CD4-positive, alpha-beta T cell (primary cell): ENCODE results near the gene ARTN. TPM values are rescaled to one million over a fixed set of nuclear protein-coding genes. Genes with fewer than 3 reads are reported as not detected.

Experiments
- ATAC-seq: fragments of 200-7000 bp; cut with Tn5 transposase; one replicate; pipeline ENCODE4 v1.10.0; 2022; ENCODE audit warnings: mild to moderate bottlenecking; ENCODE audit not compliant: poor library complexity
- CTCF ChIA-PET: fragments of 350-600 bp; sonication (Branson Sonifier 250); formaldehyde crosslinking; loops from one replicate; lab custom pipeline; 2021; ENCODE audit warnings: antibody characterized with exemption, inconsistent platforms; lab: Charles Lee
- POLR2A ChIA-PET: fragments of 350-600 bp; sonication (Branson Sonifier 250); formaldehyde crosslinking; loops from one replicate; lab custom pipeline; 2021; ENCODE audit warnings: antibody characterized with exemption, inconsistent platforms; lab: Charles Lee
- DNase-seq, 14 experiments: peaks; one replicate each; pipeline ENCODE4 v3.0.0-alpha.2; 2013 to 2020; ENCODE audit warnings: mixed read lengths in 2 of 14
- H3K27ac ChIP-seq, 2 donors: one replicate each; pipeline versions ENCODE4 v1.5.1 to v1.7.0; 2013; ENCODE audit warnings: low read length in 2 of 2, low read depth in 1 of 2, mild to moderate bottlenecking in 1 of 2
- H3K27me3 ChIP-seq, 2 experiments: 1 replicate in 1 of 2; 2 replicates in 1 of 2; pipeline versions ENCODE4 v1.6.1 to v1.7.0; 2013; ENCODE audit warnings: low read length in 2 of 2, control low read depth in 1 of 2, mild to moderate bottlenecking in 1 of 2, moderate library complexity in 1 of 2; ENCODE audit not compliant: insufficient read depth in 2 of 2, control insufficient read depth in 1 of 2
- H3K36me3 ChIP-seq: one replicate; pipeline ENCODE4 v1.6.1; 2013; ENCODE audit warnings: low read length, control low read depth; ENCODE audit not compliant: insufficient read depth
- H3K4me1 ChIP-seq: one replicate; pipeline ENCODE4 v1.6.1; 2013; ENCODE audit warnings: low read length, control low read depth; ENCODE audit not compliant: insufficient read depth
- H3K4me3 ChIP-seq: one replicate; pipeline ENCODE4 v1.5.1; 2013; ENCODE audit warnings: mild to moderate bottlenecking, low read length, moderate library complexity
- H3K9me3 ChIP-seq, 2 experiments: 1 replicate in 1 of 2; 2 replicates in 1 of 2; pipeline versions ENCODE4 v1.6.1 to v1.7.0; 2013; ENCODE audit warnings: low read length in 2 of 2, mild to moderate bottlenecking in 2 of 2, control low read depth in 1 of 2, moderate library complexity in 1 of 2; ENCODE audit not compliant: control insufficient read depth in 1 of 2, insufficient read depth in 1 of 2
- H3K27ac Mint-ChIP-seq: one replicate; pipeline ENCODE4 v1.8.0; 2020; ENCODE audit warnings: mixed read lengths
- H3K27me3 Mint-ChIP-seq: one replicate; pipeline ENCODE4 v1.8.0; 2021; ENCODE audit warnings: mixed read lengths
- H3K36me3 Mint-ChIP-seq: one replicate; pipeline ENCODE4 v1.8.0; 2021; ENCODE audit warnings: low read depth, mixed read lengths
- H3K4me1 Mint-ChIP-seq: one replicate; pipeline ENCODE4 v1.8.0; 2021; ENCODE audit warnings: low read depth, mixed read lengths
- H3K4me3 Mint-ChIP-seq: one replicate; pipeline ENCODE4 v1.8.0; 2020; ENCODE audit warnings: mild to moderate bottlenecking, mixed read lengths
- H3K9me3 Mint-ChIP-seq: one replicate; pipeline ENCODE4 v1.8.0; 2020; ENCODE audit warnings: mixed read lengths
- intact Hi-C, 2 experiments: fragments of 100-400 bp; cut with DNase I in 1 of 2; cut with micrococcal nuclease in 1 of 2; formaldehyde crosslinking; loops; one replicate each; pipeline versions ENCODE4 v1.15.1 to v1.9.0; 2023 to 2025; cut with DNase I, micrococcal nuclease
- total RNA-seq, 174 experiments: library from RNA in 2 of 174; stranded (reverse) in 2 of 174; gene quantifications; one replicate each; pipeline ENCODE4 v1.2.3 and lab custom pipeline; 2021 to 2026
- TF ChIP-seq, protein P1 (sequence below): fragments of 200-600 bp; IDR thresholded peaks from one replicate; pipeline ENCODE4 v1.8.0; 2022; ENCODE audit warnings: antibody characterized with exemption, mild to moderate bottlenecking

Gene ARTN
- total RNA-seq, 2 experiments from 2014 or later = 0.55 to 1.3 TPM

DNA sequence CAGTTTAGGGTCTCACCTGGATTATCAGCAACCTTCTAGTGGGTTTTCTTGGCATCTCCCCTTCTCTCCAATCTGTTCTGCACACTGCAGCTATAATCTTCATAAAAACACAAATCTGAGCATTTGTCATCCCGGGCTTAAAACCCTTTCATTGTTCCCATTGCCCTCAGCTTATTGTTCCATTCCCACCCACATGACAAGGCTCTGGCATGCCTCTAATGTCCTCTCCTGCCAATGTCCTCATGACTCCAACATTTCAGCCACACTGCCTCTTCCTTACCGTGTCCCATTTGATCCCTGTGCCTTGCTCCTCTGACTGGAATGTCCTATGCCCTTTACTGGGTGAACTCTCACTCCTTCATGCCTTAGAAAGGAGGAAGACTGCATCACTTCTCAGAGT lies 28.7 kb downstream of the ARTN start:
- Mint-ChIP-seq H3K4me3 (no peak overlapping the region), H3K27me3 (no peaks in the 10 kb centered on the region), H3K27ac (no peak overlapping the region), H3K36me3 (peaks cover 34% of the 10 kb centered on the region), H3K4me1 (no peaks in the 10 kb centered on the region), H3K9me3 (no peaks in the 10 kb centered on the region)
- no peaks in the 10 kb centered on the region for H3K9me3 ChIP-seq
- POLR2A ChIA-PET = no interaction called here
- CTCF ChIA-PET = no interaction called here
- H3K4me3 ChIP-seq = no peak overlapping the region
- intact Hi-C loops = no loop called here
- ATAC-seq = no peak
- no peaks in the 10 kb centered on the region for H3K4me1 ChIP-seq
- no peak for DNase-seq
- H3K27ac ChIP-seq = no peak overlapping the region
- TF ChIP-seq, protein P1, sequence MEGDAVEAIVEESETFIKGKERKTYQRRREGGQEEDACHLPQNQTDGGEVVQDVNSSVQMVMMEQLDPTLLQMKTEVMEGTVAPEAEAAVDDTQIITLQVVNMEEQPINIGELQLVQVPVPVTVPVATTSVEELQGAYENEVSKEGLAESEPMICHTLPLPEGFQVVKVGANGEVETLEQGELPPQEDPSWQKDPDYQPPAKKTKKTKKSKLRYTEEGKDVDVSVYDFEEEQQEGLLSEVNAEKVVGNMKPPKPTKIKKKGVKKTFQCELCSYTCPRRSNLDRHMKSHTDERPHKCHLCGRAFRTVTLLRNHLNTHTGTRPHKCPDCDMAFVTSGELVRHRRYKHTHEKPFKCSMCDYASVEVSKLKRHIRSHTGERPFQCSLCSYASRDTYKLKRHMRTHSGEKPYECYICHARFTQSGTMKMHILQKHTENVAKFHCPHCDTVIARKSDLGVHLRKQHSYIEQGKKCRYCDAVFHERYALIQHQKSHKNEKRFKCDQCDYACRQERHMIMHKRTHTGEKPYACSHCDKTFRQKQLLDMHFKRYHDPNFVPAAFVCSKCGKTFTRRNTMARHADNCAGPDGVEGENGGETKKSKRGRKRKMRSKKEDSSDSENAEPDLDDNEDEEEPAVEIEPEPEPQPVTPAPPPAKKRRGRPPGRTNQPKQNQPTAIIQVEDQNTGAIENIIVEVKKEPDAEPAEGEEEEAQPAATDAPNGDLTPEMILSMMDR = no peak
- no peaks in the 10 kb centered on the region for H3K27me3 ChIP-seq
- peaks cover 47% of the 10 kb centered on the region for H3K36me3 ChIP-seq

- no peaks in the 10 kb centered on the region for H3K4me1 Mint-ChIP-seq
- Histone ChIP-seq H3K27me3 (no peaks in the 10 kb centered on the region), H3K4me1 (no peaks in the 10 kb centered on the region), H3K9me3 (no peaks in the 10 kb centered on the region), H3K4me3 (no peak overlapping the region), H3K36me3 (peaks cover 40% of the 10 kb centered on the region), H3K27ac (no peak overlapping the region)
- H3K9me3 Mint-ChIP-seq = no peaks in the 10 kb centered on the region
- ChIA-PET POLR2A (no interaction called here), CTCF (no interaction called here)
- no peak overlapping the region for H3K27ac Mint-ChIP-seq
- ATAC-seq (no peak), DNase-seq (no peak)
- H3K4me3 Mint-ChIP-seq = no peak overlapping the region
- intact Hi-C loops = no loop called here
- TF ChIP-seq, protein P1 = no peak
- no peaks in the 10 kb centered on the region for H3K27me3 Mint-ChIP-seq
- H3K36me3 Mint-ChIP-seq = peaks cover 30% of the 10 kb centered on the region
Observed at GRCh38 chr1:43963006-43963405, 29.4 kb downstream of the ARTN start.

GRCh38 chr1:43963890-43964289 lies 30.3 kb downstream of the ARTN start:
- Histone ChIP-seq H3K36me3 (peaks cover 33% of the 10 kb centered on the region), H3K27ac (no peak overlapping the region), H3K27me3 (no peaks in the 10 kb centered on the region), H3K4me1 (no peaks in the 10 kb centered on the region), H3K4me3 (no peak overlapping the region), H3K9me3 (no peaks in the 10 kb centered on the region)
- Mint-ChIP-seq H3K27ac (no peak overlapping the region), H3K27me3 (no peaks in the 10 kb centered on the region), H3K4me3 (no peak overlapping the region), H3K4me1 (no peaks in the 10 kb centered on the region), H3K9me3 (no peaks in the 10 kb centered on the region), H3K36me3 (peaks cover 22% of the 10 kb centered on the region)
- CTCF ChIA-PET = no interaction called here
- ATAC-seq = no peak
- no peak for DNase-seq
- intact Hi-C loops = no loop called here
- TF ChIP-seq, protein P1 = no peak
- POLR2A ChIA-PET = no interaction called here
